SK-N-DZ (cell line): Measurements from ENCODE around the gene CYTIP.

Experiments
- DNase-seq: peaks from one replicate; pipeline ENCODE4 v3.0.0-alpha.2; 2015; ENCODE audit warnings: low spot score

Gene CYTIP

DNA sequence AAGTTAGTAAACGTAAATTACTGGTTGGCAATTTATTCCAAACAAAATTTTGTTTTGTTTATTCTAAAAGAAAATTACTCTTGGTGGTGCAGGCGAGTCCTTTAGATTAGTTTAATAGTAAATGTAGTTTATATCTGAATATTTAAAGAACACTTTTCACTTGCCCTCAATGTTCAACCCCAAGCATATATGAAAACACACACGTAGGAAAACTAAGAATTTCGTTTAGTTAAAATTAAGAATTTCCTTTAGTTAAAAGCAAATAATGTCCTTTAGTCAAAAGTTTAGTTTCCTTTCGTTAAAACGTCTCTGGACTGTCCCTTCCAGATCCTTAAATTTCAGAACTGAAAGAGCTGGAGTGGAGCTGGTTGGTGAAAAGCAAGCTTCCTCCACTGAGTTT, 19.1 kb upstream of the CYTIP start:
- DNase-seq = no peak

- no peak for DNase-seq
Observed at GRCh38 chr2:157460897-157461296, 17.0 kb upstream of the CYTIP start.

- no peak for DNase-seq
Observed at GRCh38 chr2:157460384-157460837, 16.5 kb upstream of the CYTIP start.

DNA sequence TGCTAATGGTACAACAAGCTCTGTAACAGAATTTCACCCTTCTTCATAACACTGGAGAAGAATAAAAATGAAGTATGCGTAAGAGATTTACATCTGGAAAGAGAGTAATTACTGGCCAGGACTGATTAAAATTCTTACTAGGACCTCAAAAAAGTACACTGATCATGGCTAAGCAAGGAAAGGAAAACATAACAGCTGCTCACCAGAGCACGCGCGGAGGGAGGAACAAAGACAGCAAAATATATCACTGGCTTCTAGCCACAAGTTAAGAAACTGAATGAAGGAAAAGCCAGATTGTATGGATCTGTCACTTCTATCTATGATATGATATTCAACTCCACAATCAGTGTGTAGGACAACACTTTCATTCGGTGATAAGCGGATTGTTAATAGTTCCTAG, 15.6 kb upstream of the CYTIP start:
- no peak for DNase-seq

GRCh38 chr2:157447741-157448140, 3.9 kb upstream of the CYTIP start:
- no peak for DNase-seq

- DNase-seq = no peak
Observed at GRCh38 chr2:157447031-157447430, 3.1 kb upstream of the CYTIP start.

DNA sequence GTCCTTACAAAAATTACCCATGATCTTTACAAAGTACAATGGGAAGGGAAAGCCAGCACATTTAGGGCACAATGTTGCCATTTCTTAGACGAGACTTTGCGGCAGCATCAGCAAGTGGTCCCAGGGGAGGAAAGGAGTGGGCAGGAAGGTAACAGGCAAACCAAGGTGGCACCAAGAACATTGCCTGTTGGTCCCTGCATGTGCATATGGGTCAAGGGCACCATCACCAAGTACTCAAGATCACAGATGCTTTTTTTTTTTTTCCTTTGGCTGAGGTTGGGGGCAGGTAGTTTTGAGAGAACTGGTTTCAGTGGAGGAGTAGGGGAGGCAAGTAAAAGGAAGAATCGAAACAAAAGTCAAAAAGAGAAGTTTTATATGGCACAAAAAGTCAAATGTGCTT, 752 bp upstream of the CYTIP start:
- DNase-seq = no peak

- no peak for DNase-seq
Observed at GRCh38 chr2:157443090-157443489, 799 bp downstream of the CYTIP start.

GRCh38 chr2:157442636-157443035, 1.3 kb downstream of the CYTIP start:
- DNase-seq = no peak

- no peak for DNase-seq
Observed at GRCh38 chr2:157442191-157442590, 1.7 kb downstream of the CYTIP start.

- no peak for DNase-seq
Observed at GRCh38 chr2:157441072-157441454, 2.8 kb downstream of the CYTIP start.

DNA sequence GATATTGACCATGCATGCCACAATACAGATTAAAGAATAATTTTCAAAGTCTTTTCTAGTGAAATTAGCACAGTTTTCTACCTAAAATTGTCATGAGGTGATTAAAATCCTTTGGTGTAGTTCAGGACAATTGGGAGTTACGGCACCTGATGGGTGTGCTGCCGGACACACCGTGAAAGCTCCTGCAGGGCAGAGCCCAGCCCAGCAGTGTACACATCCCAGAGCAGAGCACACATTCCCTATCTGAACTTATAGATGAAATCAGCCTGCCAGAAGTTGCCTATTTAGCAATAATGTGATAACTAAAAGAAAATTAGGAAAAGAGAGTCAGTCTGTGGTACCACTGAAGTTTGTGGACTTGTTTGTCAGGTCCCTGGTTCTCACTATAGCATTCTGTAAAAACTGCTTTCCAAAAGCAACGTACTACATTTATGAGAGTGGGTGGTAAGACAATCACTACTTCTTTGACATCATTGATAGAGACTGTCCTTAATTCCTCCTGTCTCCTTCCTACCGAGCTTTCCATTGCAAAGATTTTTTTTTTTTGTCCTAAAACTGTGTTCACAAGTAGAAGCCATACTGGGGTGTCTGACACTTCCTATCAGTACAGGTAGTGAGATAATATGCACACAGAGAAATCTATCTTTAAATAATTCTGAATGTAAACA, 3.4 kb downstream of the CYTIP start:
- no peak for DNase-seq

DNA sequence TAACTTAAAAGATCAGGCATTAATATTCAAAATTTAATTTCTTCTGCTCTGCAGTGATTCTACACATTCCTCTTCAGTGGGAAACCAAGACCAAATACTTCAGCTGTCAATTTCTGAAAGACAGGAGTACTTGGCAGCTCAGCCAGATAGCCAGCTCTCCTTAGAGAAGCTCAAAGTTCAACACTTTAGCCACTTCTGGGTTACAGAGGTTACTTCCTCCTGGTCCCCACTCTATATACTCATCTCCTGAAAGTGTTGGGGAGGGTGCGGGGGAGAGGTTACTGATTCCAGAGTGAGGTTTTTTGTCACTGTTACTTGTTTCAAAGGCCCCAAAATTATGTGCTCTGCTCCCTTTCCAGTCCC, 4.1 kb downstream of the CYTIP start:
- DNase-seq = no peak

- DNase-seq = peak; percentile 11
Observed at GRCh38 chr2:157438863-157439823, 4.7 kb downstream of the CYTIP start.

DNA sequence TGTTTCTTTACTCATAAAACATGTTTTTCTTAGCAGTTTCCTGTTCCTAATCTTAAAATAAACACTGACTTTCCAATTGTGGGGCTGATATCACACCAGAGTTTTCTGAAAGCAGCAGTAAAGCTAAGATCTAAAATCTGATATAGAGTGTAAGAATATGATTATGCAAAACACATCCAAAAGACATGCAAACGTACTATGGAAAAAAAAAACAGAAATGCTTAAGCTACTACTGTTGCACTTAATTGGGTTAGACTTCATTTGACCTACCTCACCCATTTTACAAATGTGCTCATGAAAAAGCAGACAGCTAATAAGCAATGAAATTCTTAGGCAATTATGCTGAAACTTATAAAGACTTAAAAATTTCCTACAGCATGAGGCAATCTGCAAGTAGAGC, 10.5 kb downstream of the CYTIP start:
- no peak for DNase-seq

DNA sequence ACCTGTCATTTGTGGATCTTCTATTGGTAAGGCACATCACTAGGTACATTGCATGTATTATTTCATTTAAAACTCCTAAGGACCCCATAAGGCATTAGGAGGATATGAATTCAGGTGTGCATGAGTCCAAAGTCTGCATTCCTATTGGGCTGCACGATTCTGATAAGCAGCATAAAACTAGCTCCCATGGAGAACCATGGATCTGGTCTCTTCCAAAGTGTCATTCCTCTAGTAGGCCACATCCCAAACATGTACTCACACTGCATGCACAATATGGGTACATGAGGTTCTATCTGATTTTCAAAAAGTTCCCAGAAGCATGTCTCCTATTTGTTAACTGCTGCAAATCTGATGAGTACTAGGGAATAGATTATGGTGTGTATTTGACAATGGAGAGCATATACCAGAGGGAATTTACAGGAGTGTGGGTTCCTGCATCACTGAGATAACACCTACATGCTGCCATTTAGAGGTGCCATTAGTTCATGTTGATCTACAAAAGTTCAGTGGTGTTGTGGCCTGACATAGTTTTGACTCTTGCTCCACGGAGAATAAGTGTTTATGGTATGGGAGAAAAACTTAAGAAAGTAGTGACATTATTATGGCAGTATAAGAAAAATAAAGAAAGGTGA, 11.3 kb downstream of the CYTIP start:
- no peak for DNase-seq

GRCh38 chr2:157431176-157431575, 12.7 kb downstream of the CYTIP start:
- DNase-seq = no peak

DNA sequence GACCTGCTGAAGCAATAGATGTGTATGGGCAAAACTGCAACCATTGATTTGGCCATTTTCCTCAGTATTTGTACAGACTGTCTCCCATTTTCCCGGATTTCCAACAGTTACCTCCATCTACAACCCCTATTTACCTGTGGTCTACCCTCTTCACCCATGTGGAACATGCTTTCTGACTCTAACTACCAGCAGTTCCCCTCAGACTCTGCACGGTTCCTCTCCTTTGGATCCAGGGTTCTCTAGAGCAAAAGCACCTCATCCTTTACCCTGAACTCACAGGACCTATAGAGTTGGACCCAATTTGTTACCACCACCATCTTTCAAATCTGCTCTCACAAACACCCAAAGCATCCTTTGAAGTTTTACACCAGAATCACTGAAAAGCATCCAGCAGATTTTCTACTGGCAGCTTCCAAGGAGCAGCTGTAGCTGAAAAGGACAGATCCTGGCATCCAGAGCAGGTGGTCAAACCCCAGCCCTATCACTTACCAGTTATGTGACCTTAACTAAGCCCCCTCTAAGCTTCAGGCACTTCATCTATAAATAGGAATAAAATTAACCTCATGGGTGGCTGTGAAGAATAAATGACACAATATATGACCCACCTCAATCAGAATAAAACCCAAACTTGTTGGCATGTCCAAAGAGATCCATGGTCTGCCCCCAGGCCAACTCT, 15.3 kb downstream of the CYTIP start:
- DNase-seq = no peak

- DNase-seq = no peak
Observed at GRCh38 chr2:157427922-157428303, 16.0 kb downstream of the CYTIP start.

GRCh38 chr2:157427003-157427921, 16.6 kb downstream of the CYTIP start:
- DNase-seq = no peak

DNA sequence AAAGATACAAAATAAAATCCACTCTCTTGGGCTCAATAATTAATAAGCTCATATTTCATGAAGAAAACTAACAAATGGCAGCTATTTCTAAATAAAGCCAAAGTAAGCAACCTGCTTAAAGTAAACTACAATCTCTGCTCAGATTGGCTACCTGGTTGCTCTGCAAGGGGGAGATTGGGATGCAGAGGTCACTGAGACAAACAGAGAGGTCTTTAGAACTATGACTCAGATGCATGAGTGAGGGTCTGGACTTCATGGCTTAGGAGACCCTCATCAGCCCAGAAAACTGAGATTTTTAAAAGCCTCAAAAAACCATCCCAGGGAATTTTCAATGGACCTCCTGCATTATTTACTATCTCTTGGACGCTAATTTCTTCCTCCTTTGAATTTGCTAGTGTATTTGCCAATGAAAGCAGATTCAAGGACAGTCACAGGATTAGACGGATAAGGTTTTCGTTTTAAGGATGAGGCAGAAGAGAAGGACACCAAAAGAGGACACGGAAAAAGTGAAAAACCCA, 17.4 kb downstream of the CYTIP start:
- DNase-seq = no peak
